Kidney epithelial cell (primary cell): Measurements from ENCODE around the gene STXBP5. TPM values are rescaled to one million over a fixed set of nuclear protein-coding genes. Genes with fewer than 3 reads are reported as not detected.

Source experiments
- DNase-seq: peaks from one replicate; pipeline ENCODE4 v3.0.0-alpha.2; 2010; ENCODE audit warnings: low read depth
- H3K27me3 ChIP-seq: 2 replicates; pipeline ENCODE4 v1.6.0; 2011; ENCODE audit warnings: low read length; ENCODE audit not compliant: control insufficient read depth, insufficient read depth
- H3K36me3 ChIP-seq: 2 replicates; pipeline ENCODE4 v1.5.1; 2011; ENCODE audit warnings: low read length; ENCODE audit not compliant: control insufficient read depth, insufficient read depth
- H3K4me3 ChIP-seq: 2 replicates; pipeline ENCODE4 v1.5.1; 2011; ENCODE audit warnings: low read depth, mild to moderate bottlenecking, control low read depth, low read length
- total RNA-seq: library from RNA; depleted of rRNA; stranded (reverse); fragments of >200 nt; gene quantifications from 2 replicates; pipeline ENCODE4 v1.2.3, GENCODE V29; 2015
- TF ChIP-seq, protein P1 (sequence below): IDR thresholded peaks from 2 replicates; pipeline ENCODE4 v1.5.1; 2011; ENCODE audit warnings: mild to moderate bottlenecking, moderate library complexity, low read length, control low read depth, inconsistent platforms; ENCODE audit not compliant: insufficient read depth, poor library complexity, severe bottlenecking

STXBP5 gene
- total RNA-seq, 1 donor from 2014 or later, result 15.8 TPM

DNA sequence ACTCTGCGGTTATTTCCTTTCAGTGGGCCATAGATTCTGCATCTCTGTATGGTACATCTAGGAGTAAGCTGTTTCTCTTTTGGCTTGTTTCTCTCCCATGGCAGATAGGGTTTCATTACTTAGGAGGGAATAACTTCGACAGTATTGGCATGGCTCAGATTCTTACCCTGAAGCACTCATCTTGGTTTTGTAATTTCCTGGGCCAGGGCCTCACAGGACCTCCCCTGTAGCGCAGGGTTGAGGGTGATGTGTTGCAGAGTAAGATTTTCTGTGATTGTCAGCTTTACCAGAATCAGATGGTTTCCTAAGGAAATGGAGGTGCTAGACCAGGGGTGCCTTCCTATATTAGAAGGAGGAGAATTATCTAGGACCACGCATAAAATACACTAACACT is 78.3 kb downstream of the STXBP5 start:
- no peak for DNase-seq
- no peaks in the 10 kb centered on the region for H3K27me3 ChIP-seq
- no peaks in the 10 kb centered on the region for H3K36me3 ChIP-seq
- no peak overlapping the region for H3K4me3 ChIP-seq
- TF ChIP-seq, protein P1, sequence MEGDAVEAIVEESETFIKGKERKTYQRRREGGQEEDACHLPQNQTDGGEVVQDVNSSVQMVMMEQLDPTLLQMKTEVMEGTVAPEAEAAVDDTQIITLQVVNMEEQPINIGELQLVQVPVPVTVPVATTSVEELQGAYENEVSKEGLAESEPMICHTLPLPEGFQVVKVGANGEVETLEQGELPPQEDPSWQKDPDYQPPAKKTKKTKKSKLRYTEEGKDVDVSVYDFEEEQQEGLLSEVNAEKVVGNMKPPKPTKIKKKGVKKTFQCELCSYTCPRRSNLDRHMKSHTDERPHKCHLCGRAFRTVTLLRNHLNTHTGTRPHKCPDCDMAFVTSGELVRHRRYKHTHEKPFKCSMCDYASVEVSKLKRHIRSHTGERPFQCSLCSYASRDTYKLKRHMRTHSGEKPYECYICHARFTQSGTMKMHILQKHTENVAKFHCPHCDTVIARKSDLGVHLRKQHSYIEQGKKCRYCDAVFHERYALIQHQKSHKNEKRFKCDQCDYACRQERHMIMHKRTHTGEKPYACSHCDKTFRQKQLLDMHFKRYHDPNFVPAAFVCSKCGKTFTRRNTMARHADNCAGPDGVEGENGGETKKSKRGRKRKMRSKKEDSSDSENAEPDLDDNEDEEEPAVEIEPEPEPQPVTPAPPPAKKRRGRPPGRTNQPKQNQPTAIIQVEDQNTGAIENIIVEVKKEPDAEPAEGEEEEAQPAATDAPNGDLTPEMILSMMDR, result no peak

- TF ChIP-seq, protein P1, result no peak
- DNase-seq, result no peak
- Histone ChIP-seq H3K4me3 (no peak overlapping the region), H3K36me3 (no peaks in the 10 kb centered on the region), H3K27me3 (no peaks in the 10 kb centered on the region)
Observed at GRCh38 chr6:147283460-147283859, 79.2 kb downstream of the STXBP5 start.

- DNase-seq, result no peak
- Histone ChIP-seq H3K4me3 (no peak overlapping the region), H3K36me3 (no peaks in the 10 kb centered on the region), H3K27me3 (no peaks in the 10 kb centered on the region)
- TF ChIP-seq, protein P1, result peak; percentile 15
Observed at GRCh38 chr6:147285087-147285855, 81.1 kb downstream of the STXBP5 start.

- H3K4me3 ChIP-seq, result no peak overlapping the region
- no peaks in the 10 kb centered on the region for H3K36me3 ChIP-seq
- DNase-seq, result no peak
- no peaks in the 10 kb centered on the region for H3K27me3 ChIP-seq
- TF ChIP-seq, protein P1, result no peak
Observed at GRCh38 chr6:147287869-147288271, 83.7 kb downstream of the STXBP5 start.

GRCh38 chr6:147297124-147297523 is 92.9 kb downstream of the STXBP5 start:
- DNase-seq, result no peak
- no peaks in the 10 kb centered on the region for H3K27me3 ChIP-seq
- H3K4me3 ChIP-seq, result no peak overlapping the region
- H3K36me3 ChIP-seq, result peaks cover 1% of the 10 kb centered on the region
- TF ChIP-seq, protein P1, result no peak
